Liver (tissue), 2 donors: ENCODE results near the gene DRAXIN.
"Not testable (repeated sequence)": the region's sequence is repeated elsewhere in the genome, so short reads cannot be mapped to it uniquely, and the experiment has no call there.

Experiments used
- CTCF ChIP-seq: fragments of 150-350 bp; IDR thresholded peaks from 2 replicates; pipeline ENCODE4 v1.5.1; 2017; ENCODE audit warnings: improper control_type of control experiment, low read depth, low read length; ENCODE audit not compliant: missing input control
- FOXA1 ChIP-seq: IDR thresholded peaks from 2 replicates; pipeline ENCODE4 v1.6.1; 2016; ENCODE audit warnings: antibody characterized with exemption
- donor health status: healthy.

DNA sequence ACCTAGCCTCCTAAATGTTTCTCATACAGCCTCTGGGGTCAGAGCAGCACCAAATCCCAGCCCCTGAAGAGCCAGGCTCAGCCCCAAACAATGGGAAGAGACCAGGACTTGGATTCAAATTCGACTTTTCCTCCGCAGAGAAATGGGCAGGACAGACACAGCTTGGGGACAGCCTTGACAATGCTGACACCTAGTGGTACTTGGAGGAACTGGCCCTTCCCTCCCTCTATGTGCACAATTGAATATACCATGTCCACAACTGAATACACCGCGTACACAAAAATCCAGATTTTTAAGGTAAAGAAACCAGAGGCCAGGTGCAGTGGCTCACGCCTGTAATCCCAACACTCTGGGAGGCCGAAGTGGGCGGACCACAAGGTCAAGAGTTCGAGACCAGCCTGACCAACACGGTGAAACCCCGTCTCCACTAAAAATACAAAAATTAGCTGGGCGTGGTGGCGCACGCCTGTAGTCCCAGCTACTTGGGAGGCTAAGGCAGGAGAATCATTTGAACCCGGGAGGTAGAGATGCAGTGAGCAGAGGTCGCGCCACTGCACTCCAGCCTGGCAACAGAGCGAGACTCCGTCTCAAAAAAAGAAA, 49.0 kb upstream of the DRAXIN start:
- TF ChIP-seq FOXA1 = not testable (repeated sequence)
- peak; percentile 99 for TF ChIP-seq CTCF
